Left ventricle myocardium inferior (tissue), 1 donor: ENCODE data around the gene DYSF. TPM values are rescaled to one million over a fixed set of nuclear protein-coding genes. Genes with fewer than 3 reads are reported as not detected.

Experiments used
- DNase-seq: peaks from one replicate; pipeline ENCODE4 v3.0.0-alpha.2; 2020
- H3K27ac ChIP-seq: fragments of 200-600 bp; replicated peaks from 2 replicates; pipeline ENCODE4 v1.8.0; 2021
- H3K27me3 ChIP-seq: fragments of 200-600 bp; 2 replicates; pipeline ENCODE4 v1.8.0; 2021; ENCODE audit warnings: low read depth
- H3K36me3 ChIP-seq: fragments of 200-600 bp; 2 replicates; pipeline ENCODE4 v1.8.0; 2021
- H3K4me1 ChIP-seq: fragments of 200-600 bp; 2 replicates; pipeline ENCODE4 v1.8.0; 2021
- H3K4me3 ChIP-seq: fragments of 200-600 bp; 2 replicates; pipeline ENCODE4 v1.8.0; 2021; ENCODE audit warnings: mild to moderate bottlenecking, moderate library complexity
- H3K9me3 ChIP-seq: fragments of 200-600 bp; replicated peaks from 2 replicates; pipeline ENCODE4 v1.8.0; 2021
- CTCF ChIP-seq: fragments of 200-600 bp; IDR thresholded peaks from 2 replicates; pipeline ENCODE4 v1.8.0; 2021; ENCODE audit warnings: antibody characterized with exemption, mild to moderate bottlenecking, borderline replicate concordance
- intact Hi-C: fragments of 100-400 bp; cut with micrococcal nuclease; formaldehyde crosslinking; loops from one replicate; pipeline ENCODE4 v1.11.0; 2022
- total RNA-seq: library from RNA; stranded (reverse); fragmentation: NEBNext Ultra II Directional; extraction: Animal tissue kit (Norgen Biotek cat#: 25700); gene quantifications from one replicate; pipeline ENCODE4 v1.2.1, GENCODE V29; 2021
- donor health status: DM: no; HTN: yes; CAD: no; lungs with severe emphysema.

The DYSF gene
- total RNA-seq, 1 donor from 2014 or later = 48.2 TPM

- no peak overlapping the region for H3K27ac ChIP-seq
- no peaks in the 10 kb centered on the region for H3K27me3 ChIP-seq
- no peak for DNase-seq
- intact Hi-C loops = loop anchor here (5.0 kb wide), 1 partner anchor 43 kb away; no protein-coding TSS in a partner anchor
- no peak overlapping the region for H3K4me3 ChIP-seq
- H3K4me1 ChIP-seq = peaks cover 96% of the 10 kb centered on the region
- H3K36me3 ChIP-seq = no peaks in the 10 kb centered on the region
- TF ChIP-seq CTCF = no peak
- H3K9me3 ChIP-seq = no peaks in the 10 kb centered on the region
Observed at GRCh38 chr2:71464389-71464788, 11.0 kb downstream of the DYSF start.

- Histone ChIP-seq H3K27me3 (no peaks in the 10 kb centered on the region), H3K9me3 (no peaks in the 10 kb centered on the region), H3K4me3 (no peak overlapping the region), H3K36me3 (no peaks in the 10 kb centered on the region), H3K4me1 (peaks cover 96% of the 10 kb centered on the region), H3K27ac (no peak overlapping the region)
- TF ChIP-seq CTCF = no peak
- DNase-seq = no peak
- intact Hi-C loops = no loop called here
Observed at GRCh38 chr2:71465356-71465755, 12.0 kb downstream of the DYSF start.

- Histone ChIP-seq H3K27ac (peak overlapping the region; percentile 88), H3K4me3 (peak overlapping the region; percentile 85), H3K27me3 (no peaks in the 10 kb centered on the region), H3K36me3 (no peaks in the 10 kb centered on the region), H3K9me3 (no peaks in the 10 kb centered on the region), H3K4me1 (peaks cover 94% of the 10 kb centered on the region)
- TF ChIP-seq CTCF = no peak
- no peak for DNase-seq
- intact Hi-C loops = no loop called here
Observed at GRCh38 chr2:71465961-71466300, 12.6 kb downstream of the DYSF start.

GRCh38 chr2:71466301-71467179, 13.2 kb downstream of the DYSF start:
- peaks cover 94% of the 10 kb centered on the region for H3K4me1 ChIP-seq
- H3K4me3 ChIP-seq = peak overlapping the region; percentile 85
- peak overlapping the region; percentile 88 for H3K27ac ChIP-seq
- TF ChIP-seq CTCF = no peak
- no peaks in the 10 kb centered on the region for H3K36me3 ChIP-seq
- no peaks in the 10 kb centered on the region for H3K9me3 ChIP-seq
- peak; percentile 59 for DNase-seq
- intact Hi-C loops = no loop called here
- H3K27me3 ChIP-seq = no peaks in the 10 kb centered on the region

GRCh38 chr2:71467180-71467815, 13.9 kb downstream of the DYSF start:
- Histone ChIP-seq H3K9me3 (no peaks in the 10 kb centered on the region), H3K27ac (peak overlapping the region; percentile 88), H3K4me1 (peaks cover 89% of the 10 kb centered on the region), H3K4me3 (peak overlapping the region; percentile 85), H3K36me3 (peaks cover 1% of the 10 kb centered on the region), H3K27me3 (no peaks in the 10 kb centered on the region)
- no peak for TF ChIP-seq CTCF
- DNase-seq = no peak
- intact Hi-C loops = no loop called here
